ENCODE data around the gene RALGPS1.

RALGPS1 gene

GRCh38 chr9:126988857-126989256, 74.3 kb downstream of the RALGPS1 start:
- TF ChIP-seq CTCF (conservative IDR thresholded peaks at IDR 0.05; ENCODE audit: low read length) = no peak
- H3K4me3 ChIP-seq (ENCODE audit: low read length) = no peak overlapping the region
- DNase-seq (ENCODE audit: low read depth) = no peak

GRCh38 chr9:126989847-126990842, 75.6 kb downstream of the RALGPS1 start:
- H3K4me3 ChIP-seq (ENCODE audit: low read length) = no peak overlapping the region
- TF ChIP-seq CTCF (conservative IDR thresholded peaks at IDR 0.05; ENCODE audit: low read length) = no peak
- DNase-seq (ENCODE audit: low read depth) = peak; percentile 18

- DNase-seq (ENCODE audit: low read depth) = no peak
- H3K4me3 ChIP-seq (ENCODE audit: low read length) = no peak overlapping the region
- no peak for TF ChIP-seq CTCF (conservative IDR thresholded peaks at IDR 0.05; ENCODE audit: low read length)
Measured at GRCh38 chr9:126991183-126991582, 76.6 kb downstream of the RALGPS1 start.

GRCh38 chr9:126992427-126992826, 77.8 kb downstream of the RALGPS1 start:
- no peak overlapping the region for H3K4me3 ChIP-seq (ENCODE audit: low read length)
- TF ChIP-seq CTCF (conservative IDR thresholded peaks at IDR 0.05; ENCODE audit: low read length) = no peak

GRCh38 chr9:126999315-127000068, 84.9 kb downstream of the RALGPS1 start:
- H3K4me3 ChIP-seq (ENCODE audit: low read length) = no peak overlapping the region
- no peak for DNase-seq (ENCODE audit: low read depth)
- no peak for TF ChIP-seq CTCF (conservative IDR thresholded peaks at IDR 0.05; ENCODE audit: low read length)

More at GRCh38 chr9:126992427-126992826, 77.8 kb downstream of the RALGPS1 start:
- DNase-seq (ENCODE audit: low read depth) = no peak

GRCh38 chr9:127004946-127005769, 90.6 kb downstream of the RALGPS1 start:
- no peak overlapping the region for H3K4me3 ChIP-seq (ENCODE audit: low read length)
- no peak for TF ChIP-seq CTCF (conservative IDR thresholded peaks at IDR 0.05; ENCODE audit: low read length)
- peak; percentile 28 for DNase-seq (ENCODE audit: low read depth)
